GM12801 (cell line): ENCODE results near the gene PLK1.

Experiments
- TF ChIP-seq, protein P1 (sequence below): IDR thresholded peaks from one replicate; pipeline ENCODE4 v1.5.1; 2011; ENCODE audit warnings: control low read depth; ENCODE audit not compliant: insufficient read length; ENCODE audit errors: extremely low read depth

The PLK1 gene

DNA sequence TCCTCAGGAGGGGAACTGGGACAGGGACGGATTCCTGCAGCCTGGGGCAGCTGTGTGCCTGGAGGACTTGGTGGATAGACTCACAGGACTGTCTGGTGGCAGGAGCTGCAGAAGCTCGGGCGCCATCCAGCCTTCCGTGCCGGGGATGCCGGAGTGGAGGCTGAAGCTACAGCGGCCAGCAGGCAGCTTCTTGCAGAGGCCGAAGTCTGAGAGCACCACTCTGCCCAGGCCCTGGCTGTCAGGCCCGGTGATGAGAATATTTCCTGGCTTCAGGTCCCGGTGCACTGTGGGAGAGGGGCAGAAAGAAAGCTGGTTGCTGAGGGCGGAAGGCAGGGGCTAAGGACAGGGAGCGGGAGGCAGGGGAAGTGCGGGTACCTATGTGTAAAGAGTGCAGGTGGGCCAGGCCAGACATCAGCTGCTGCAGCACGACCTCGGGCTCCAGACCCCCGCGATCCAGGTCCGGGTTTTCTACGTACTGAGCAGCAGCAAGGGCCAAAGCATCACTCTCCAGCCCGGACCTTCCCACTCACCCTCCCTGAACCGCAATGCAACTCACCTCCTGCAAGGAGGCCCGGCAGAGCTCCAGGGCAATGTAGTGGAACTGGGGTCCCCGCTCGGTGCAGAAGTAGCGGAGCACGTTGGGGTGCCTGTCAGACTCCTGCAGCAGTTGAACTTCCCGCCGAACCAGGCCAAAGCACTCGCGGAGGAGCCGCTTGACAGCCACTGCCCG lies 16.1 kb downstream of the PLK1 start:
- TF ChIP-seq, protein P1, sequence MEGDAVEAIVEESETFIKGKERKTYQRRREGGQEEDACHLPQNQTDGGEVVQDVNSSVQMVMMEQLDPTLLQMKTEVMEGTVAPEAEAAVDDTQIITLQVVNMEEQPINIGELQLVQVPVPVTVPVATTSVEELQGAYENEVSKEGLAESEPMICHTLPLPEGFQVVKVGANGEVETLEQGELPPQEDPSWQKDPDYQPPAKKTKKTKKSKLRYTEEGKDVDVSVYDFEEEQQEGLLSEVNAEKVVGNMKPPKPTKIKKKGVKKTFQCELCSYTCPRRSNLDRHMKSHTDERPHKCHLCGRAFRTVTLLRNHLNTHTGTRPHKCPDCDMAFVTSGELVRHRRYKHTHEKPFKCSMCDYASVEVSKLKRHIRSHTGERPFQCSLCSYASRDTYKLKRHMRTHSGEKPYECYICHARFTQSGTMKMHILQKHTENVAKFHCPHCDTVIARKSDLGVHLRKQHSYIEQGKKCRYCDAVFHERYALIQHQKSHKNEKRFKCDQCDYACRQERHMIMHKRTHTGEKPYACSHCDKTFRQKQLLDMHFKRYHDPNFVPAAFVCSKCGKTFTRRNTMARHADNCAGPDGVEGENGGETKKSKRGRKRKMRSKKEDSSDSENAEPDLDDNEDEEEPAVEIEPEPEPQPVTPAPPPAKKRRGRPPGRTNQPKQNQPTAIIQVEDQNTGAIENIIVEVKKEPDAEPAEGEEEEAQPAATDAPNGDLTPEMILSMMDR, result no peak

DNA sequence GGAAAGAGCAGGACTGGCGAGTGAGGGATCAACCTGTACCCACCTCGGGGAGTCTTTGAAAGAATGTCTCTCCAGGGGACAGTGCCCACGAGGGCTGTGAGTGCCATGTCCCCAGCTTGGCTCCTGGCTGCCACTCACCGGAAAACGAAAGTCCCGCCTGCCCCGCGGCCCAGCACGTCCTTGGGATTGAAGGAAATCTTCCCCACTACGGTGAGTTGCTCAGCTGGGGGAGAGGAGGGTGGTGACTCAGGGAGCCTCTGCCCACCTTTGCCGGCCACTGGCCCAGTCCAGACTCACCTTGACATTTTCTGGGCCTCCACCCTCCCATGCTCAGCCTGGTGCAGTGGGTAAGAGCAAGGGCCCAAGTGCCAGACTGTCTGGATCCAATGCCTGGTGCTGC lies 17.1 kb downstream of the PLK1 start:
- TF ChIP-seq, protein P1, result no peak

DNA sequence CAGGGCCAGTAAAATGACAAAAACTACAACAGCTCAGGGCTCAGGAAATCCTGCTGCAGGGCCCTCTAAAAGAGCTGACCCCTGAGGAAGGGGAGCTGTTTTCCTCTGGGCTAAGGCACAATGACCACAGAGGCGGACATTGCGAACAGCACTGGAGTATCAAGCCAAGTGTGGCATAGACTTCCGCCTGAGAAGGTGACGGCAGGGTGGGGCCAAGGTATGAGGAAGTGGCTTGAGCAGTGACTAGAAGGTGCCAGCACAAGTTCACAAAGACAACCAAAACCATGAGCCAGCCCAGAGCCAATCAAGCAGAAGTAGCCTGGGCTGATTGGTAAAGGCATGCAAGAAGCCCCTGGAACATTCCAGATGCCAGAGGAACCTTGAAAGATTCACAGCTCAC lies 20.4 kb downstream of the PLK1 start:
- TF ChIP-seq, protein P1, result no peak

DNA sequence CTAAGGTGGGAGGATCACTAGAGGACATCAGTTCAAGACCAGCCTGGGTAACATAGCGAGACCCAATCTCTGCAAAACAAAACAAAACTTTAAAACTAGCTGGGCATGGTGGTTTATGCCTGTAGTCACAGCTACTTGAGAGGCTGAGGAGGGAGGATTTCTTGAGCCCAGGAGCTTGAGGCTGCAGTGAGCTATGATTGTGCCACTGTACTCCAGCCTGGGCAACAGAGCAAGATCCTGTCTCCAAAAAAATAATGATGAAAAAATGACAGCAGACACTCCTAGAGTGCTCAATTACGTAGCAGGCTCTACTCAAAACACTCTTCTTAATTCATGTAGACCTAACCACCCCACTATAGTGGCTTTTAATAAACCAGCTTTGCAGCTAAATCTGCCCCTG lies 21.4 kb downstream of the PLK1 start:
- TF ChIP-seq, protein P1, result no peak

DNA sequence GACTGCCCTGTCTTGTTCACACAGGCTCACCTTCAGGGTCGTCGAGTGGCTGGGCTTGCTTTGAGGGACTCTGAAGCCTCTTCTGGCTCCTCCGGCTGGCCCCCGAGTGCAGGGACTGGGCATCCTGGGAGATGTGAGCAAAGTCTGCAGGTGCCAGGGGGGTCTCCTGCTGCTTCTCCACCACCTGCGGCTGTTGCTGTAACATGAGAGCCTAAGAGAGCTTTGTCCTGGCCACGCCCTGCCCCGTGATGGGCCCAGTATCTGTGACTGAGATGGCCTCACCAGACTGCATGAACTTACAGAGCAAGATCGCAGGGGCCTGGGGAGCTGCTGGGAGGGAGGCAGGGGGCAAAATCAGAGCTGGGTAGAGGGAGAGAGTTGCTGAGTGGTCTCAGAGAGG lies 21.8 kb downstream of the PLK1 start:
- TF ChIP-seq, protein P1, result no peak

DNA sequence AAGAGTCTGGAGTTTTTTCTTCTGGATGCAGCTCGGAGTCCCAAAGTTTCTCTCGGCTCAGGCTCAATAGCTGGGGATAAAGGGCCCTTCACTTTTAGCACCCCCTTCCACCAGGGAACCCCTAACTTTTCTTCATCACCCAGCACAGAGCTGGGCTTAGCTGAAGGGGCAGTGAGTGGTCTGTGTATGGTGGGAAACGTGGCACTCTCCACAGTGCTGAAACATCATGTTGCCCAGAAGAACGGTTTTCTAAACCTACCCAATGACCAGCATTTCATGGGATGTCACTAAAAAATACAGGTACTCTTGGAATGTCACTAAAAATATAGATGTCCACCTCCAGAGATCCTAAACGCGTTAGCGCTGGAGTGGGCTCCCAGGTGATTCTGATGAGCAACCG lies 22.4 kb downstream of the PLK1 start:
- TF ChIP-seq, protein P1, result no peak

DNA sequence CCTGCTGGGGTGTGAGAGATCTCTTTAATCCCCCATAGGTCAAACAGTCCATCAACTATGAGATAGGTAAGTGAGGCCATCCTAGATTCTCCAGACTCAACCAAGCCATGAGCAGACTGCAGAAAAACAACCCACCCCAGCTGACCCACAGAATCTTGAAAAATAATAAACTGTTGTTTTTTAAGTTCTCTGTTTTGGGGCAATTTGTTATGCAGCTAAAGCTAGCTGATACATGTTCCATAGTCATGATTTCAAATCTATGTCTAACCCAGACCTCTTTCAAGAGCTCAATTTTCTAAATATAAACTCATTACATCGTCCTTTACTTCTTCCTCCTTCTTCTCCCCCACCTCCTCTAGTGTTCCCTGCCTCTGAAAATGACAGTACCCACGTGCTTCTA lies 24.3 kb downstream of the PLK1 start:
- TF ChIP-seq, protein P1, result no peak
